ENCODE measurements around the gene NME7. TPM values are rescaled to one million over a fixed set of nuclear protein-coding genes. Genes with fewer than 3 reads are reported as not detected.
"Not testable (repeated sequence)": the region's sequence is repeated elsewhere in the genome, so short reads cannot be mapped to it uniquely, and the experiment has no call there.

NME7 gene, protein sequence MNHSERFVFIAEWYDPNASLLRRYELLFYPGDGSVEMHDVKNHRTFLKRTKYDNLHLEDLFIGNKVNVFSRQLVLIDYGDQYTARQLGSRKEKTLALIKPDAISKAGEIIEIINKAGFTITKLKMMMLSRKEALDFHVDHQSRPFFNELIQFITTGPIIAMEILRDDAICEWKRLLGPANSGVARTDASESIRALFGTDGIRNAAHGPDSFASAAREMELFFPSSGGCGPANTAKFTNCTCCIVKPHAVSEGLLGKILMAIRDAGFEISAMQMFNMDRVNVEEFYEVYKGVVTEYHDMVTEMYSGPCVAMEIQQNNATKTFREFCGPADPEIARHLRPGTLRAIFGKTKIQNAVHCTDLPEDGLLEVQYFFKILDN
- 36.8 TPM for polyA plus RNA-seq (2013, experiment 1 of 2; ENCODE audit: insufficient read length)
- polyA plus RNA-seq (2013, experiment 2 of 2; ENCODE audit: insufficient read length): 36.1 TPM

DNA sequence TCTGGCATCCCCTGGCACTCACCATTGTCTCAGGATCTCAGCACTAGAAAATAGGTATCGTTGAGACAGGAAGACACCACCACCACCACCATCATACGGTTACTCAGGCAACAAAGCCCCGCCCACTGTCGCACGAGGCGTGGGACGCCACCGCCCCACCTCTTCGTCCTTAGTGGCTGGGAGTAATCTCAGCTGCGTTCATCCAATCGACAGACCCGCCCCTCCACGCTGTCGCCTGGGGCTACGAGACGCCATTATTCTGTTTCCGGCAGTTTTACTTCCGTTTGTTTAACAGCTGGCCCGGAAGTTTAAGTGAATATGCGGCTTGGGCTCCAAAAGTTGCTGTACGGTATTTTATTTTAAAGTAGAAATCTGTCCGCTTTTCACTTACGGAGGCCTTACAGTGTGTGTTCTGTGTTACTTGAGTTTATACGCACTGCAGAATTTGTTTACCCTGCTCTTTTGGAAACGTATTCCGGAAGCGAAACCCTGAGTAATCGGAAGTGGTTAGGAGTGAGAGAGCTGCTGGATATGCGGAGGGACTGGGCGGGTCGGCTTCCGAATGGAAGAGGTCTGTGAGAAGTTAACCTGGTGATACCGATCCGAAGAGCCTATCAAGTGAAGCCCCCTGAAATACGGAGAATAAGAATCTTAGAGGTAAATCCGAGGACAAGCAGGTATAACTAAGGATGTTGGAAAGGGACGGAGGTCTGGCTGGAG is at the start of gene NME7, which contains the start of gene BLZF1:
NME7 (minus strand) TSS at position 112 of the 720 bp plus-strand sequence; CDS start at position 25, 87 bp downstream.
BLZF1 (plus strand) TSS at position 510 of the 720 bp plus-strand sequence. CDS start 1,328 bp downstream, outside the sequence.
- DNase-seq: peak; percentile 96

DNA sequence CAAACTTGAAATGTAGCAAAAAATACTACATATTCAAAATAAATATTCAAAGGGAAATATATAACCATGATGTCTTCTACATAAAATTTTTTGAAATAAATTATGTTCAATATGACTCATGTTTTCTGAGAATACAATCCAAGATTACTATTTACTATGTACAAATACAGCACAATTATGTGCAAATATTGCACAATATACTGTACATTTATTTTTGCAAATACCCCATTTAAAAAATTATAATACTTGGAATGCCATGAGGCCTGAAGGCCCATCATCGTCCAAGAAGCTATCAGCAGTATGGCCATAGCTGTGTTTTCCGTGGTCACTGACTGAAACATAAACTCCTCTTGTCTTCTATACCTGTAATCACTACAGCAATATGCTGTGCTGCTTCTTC is 47.4 kb upstream of the NME7 start:
- DNase-seq: no peak

DNA sequence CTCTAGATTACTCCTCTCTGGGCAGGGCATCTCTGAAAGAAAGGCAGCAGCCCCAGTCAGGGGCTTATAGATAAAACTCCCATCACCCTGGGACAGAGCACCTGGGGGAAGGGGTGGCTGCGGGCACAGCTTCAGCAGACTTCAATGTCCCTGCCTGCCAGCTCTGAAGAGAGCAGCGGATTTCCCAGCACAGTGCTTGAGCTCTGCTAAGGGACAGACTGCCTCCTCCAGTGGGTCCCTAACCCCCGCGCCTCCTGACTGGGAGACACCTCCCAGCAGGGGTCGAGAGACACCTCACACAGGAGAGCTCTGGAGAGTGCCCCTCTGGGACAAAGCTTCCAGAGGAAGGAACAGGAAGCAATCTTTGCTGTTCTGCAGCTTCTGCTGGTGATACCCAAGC is 40.7 kb upstream of the NME7 start:
- not testable (repeated sequence) for DNase-seq

DNA sequence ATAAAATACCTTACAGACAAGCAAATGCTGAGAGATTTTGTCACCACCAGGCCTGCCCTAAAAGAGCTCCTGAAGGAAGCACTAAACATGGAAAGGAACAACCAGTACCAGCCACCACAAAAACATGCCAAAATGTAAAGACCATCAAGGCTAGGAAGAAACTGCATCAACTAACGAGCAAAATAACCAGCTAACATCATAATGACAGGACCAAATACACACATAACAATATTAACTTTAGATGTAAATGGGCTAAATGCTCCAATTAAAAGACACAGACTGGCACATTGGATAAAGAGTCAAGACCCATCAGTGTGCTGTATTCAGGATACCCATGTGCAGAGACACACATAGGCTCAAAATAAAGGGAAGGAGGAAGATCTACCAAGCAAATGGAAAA is 35.0 kb upstream of the NME7 start:
- not testable (repeated sequence) for DNase-seq

DNA sequence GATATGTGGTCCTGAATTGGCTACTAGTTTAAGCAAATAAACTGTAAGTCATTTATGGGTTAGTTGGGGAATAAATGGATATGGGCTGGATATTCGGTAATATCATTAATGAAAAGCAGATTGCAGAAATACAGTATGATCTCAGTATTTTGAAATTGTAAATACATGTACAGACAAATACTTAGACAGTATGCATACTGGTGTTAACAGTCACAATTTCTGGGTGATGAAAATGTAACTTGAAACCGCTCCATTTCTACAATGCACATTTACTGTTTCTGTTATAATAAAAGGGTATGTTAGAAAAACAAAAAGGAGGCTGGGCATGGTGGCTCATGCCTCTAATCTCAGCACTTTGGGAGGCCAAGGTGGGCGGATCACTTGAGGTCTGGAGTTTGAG is 28.4 kb upstream of the NME7 start:
- peak; percentile 32 for DNase-seq

DNA sequence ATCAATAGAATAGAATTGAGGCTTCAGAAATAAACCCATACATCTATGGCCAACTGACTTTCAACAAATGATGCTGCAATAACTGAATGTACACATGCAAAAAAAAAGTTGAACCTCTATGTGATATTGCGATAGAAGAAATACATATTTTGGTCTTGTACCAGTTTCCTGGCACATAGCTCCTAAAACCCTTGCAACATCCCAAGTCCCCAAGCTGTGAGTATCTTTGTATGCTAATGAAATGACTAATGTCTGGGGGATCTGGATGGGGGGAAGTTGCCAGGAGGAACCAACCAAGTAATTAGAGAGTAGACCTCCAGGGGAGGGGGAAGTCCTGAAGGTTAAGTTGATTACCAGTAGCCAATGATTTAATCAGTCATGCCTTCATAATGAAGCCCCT is 24.8 kb upstream of the NME7 start:
- peak; percentile 7 for DNase-seq

DNA sequence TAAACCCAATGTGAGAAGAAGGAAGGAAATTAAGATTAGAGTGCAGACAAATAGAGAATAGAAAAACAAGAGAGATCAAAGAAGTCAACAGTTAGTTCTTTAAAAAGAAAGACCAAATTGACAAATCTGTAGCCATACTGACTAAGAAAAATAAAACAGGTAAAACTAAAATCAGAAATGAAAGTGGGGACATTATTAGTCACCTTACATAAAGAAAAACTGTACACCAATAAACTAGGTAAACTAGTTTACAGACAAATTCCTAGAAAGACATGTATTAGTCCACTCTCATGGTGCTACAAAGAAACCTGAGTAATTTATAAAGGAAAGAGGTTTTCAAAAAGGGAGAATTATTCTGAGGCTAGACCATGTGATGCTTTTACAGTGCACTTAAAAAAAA is 22.7 kb upstream of the NME7 start:
- no peak for DNase-seq

DNA sequence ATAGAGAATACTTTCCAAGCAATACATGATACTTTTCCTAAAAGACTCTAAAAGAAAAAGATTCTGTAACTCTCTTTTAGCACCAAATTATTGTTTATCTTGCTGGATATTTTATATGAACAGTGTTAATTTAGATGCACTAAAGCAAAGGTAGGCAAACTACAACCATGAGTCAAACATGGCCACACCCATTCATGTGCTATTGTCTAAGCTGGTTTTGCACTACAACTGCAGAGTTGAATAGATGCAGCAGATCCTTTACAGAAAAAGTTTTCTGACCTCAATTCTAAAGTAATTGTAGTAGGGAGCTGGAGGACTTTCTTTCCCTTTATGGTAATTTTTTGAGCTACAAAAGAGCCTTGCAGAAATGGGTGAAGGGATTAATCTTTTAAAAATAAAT is 19.8 kb upstream of the NME7 start:
- no peak for DNase-seq

DNA sequence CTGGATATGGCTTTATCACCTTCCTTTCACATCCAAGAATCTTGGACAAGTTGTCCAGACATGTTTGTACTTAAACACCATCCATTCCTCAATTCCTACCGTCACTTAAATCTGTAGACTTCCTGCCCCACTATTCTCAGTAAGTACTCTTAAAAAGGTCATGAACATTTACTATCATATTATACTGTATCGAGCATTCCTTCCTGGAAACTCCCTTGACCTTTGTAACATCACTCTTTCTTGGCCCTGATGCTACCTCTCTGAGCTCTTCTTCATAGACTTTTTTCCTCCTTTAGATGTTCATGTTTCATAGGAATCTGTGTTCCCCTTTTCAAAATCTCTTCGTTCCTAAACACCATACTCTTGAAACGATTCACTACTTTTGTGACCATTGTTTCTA is 15.9 kb upstream of the NME7 start:
- DNase-seq: no peak

DNA sequence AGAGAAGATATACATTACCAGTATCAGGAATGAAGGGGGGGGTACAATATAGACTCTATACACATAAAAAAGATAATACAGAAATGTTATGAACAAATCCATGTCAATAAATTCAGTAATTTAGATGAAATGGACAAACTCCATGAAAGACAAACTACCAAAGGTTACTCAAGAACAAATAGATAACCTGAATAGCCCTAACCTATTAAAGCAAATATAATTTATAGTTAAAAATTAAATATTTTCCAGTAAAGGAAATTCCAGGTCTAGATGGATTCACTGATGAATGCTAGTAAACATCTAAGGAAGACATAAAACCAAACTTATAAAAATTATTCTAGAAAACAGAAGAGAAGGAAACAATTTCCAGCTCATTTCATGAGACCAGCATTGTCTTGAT is 13.6 kb upstream of the NME7 start:
- DNase-seq: no peak

DNA sequence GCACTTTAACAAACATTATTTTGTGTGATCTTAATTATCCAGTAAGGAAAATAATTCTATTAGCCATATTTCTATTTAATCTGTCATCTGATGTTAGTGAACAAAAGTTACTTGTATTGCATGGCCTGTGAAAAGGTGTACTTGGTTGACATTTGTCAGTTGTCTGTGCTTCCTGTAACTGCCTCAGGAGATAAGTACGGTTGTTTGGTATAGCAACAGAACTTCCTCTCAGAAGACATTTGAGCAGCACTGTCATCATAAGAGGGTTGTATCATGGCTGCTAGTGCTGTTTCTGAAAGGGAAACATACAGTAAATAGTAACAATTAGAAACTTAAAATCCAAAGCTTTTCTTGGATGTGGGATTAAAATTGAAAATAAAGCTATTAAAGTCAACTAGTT is 3.8 kb upstream of the NME7 start:
- no peak for DNase-seq

DNA sequence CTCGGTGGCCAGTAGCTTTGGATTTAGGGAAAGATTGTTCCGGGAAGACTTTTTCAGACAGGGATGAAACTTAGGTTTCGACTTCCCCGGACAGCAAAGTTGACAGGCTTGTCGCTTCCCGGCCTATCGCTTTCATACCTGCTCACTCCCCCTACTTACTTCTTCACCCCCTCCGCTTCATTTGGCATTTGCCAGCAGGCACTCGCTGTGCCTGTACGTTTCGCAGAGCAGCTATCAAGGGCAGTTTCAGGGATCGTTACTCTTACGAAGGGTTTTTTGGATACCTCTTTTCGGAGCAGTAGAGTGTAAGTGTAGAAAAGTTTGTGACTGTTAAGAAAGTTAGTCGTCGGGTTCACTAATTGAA is 791 bp upstream of the NME7 start:
- no peak for DNase-seq

DNA sequence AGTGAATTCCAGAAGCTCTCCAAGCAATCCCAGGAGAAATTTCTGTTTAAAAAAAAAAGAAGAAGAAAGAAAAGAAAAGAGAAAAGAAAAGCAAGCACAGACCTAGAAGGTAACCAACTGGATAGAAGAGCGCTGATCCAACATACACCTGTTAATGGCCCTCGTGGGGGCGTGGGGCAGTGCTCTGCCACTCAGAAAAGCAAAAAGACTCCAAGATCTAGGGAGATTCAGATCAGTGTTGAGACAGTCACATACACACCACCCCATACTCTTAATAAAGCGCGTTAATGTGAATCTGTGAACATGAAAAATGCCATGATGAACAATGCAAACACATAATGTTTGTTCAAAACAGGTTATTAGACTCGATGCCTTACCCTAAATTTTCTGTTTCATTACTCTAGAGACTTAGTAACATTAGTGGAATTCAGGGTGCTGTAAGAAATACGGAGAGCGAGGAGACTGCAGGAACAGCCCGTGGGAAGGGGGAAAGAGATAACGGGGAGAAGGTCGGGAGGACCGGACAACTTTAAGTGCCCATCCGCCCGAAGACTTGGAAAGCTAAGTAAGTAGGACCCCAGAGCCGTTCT is 406 bp downstream of the NME7 start:
- no peak for DNase-seq

DNA sequence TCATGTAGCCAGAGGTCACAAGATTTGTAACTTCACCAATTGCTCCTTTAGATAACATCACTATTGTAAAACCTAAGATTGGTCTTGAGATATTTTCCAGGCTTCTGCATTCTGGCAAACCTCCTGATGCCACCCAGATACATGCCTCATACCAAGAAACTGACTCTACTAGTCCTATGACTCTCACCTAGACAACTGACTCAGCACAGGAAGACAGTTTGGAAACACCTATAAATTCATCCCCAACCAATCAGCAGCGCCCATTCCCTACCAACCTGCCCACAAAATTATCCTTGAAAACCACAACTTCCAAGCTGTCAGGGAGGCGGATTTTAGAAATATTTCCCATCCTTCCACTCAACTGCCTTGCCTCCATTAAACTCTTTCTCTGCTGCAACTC is 2.6 kb downstream of the NME7 start:
- no peak for DNase-seq

DNA sequence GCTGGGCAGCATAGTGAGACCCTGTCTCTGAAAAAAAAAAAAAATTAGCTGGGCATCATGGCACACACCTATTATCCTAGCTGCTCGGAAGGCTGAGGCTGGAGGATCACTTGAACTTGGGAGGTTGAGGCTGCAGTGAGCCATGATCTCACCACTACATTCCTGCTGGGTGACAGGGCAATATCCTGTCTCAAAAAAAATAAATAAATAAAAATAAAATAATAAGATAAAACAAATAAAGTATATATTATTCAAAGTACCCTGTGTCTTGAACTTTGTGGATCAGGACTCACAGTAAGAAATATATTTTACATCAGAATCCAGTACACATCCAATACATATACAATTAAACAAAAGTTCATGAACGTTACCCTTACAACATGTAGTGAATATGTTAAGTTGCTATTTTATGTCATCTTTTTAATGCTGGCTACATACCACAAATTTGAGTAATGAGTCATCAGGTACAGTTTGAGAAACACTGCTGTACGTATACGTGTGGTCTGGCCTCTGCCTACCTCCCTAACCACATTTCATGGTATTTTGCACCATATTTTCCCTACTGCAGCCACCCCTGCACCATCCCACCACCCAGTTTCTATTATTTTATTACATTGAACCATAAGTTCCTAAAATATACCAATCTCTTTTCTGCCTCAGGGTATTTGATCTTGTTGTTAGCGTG is 4.4 kb downstream of the NME7 start:
- DNase-seq: peak; percentile 93

DNA sequence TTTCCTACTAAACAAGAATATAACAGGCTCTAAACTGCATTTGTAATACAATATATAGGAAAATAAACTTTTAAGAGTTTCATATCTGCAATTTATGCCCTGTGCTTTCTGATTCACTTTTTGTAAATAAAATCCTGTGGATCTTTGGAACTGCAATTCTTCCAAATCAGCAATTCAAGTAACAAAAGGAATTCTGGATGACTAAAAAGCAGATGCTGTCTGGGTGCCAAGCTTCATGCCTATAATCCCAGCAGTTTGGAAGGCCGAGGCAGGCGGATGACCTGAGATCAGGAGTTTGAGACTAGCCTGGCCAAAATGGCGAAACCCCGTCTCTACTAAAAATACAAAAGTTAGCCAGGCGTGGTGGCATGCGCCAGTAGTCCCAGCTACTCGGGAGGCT is 6.3 kb downstream of the NME7 start:
- peak; percentile 49 for DNase-seq

DNA sequence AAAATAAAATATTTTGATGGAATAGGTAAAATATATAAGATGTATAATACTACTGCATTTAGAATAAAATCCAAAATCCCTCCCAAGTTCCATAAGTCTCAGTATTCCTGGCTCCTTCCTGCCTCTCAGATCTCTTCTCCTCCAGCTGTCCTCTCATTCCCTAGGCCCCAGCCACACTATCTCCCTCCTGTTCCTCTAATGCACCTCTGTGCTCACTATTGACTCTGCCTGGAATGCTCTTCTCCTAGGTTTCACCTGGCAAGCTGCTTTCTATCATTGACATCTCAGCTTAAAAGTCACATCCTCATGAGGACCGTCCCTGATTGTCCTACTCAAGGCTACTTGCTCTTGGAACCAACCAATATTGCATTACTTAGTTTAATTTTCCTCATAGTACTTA is 7.2 kb downstream of the NME7 start:
- DNase-seq: no peak

DNA sequence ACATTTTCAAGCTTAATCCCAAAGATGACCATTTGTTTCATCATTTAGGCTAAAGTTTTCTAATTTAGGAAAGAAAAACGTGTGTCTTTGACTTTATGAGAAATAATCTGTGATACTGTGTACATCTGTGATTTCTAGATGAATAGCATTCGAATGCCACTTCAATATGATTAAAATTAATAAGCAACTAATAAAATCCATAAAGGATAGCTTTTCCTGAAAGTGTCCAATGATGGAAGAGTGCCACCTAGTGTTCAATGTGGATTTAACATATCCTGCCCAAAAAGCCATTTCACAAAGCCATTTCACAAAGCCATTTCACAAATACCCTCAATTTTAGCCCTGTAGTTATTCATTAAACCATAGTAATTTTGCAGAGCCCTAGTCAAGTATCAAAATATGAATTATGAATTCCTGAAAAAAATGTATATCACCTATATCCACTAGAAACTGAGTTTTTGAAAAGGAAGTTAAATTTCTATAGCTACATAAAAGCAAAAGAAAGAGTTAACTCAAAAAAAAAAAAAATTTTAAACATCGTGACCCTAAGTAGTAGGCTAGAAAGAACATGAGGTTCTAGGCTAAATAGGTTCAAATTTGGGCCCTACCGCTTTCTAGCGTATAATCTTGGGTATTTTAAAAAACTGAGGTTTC is 19.1 kb downstream of the NME7 start:
- peak; percentile 49 for DNase-seq

DNA sequence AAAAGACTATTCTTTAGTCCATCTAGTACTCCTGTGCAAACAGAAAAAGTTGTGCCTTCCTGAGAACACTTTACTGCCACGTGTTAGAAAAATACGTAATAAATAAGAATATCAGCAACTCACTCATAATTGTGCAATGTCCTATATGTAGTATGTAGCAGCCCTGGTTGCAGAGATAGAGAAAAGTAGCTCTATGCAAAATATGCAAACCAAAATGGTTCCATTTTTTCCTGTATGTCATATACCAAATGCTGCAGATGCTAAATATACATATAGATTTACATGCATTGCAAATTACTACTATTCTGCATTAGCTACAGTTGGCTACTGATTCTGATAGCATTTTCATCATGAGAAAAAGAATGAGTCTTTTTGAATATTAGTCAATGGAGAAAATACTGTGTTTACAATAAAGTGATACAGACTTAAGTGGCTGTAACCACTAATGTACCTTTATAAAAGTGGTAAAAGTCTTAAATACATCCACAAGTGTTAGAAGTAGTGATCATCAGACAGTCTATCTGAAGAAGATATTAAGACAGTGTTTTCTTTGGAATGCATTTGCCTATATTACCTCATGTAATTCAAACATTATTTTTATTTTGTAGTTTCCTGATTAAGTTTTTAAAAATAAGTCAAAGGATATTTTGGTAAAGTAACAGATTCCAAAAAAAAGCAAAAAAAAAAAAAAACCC is 19.8 kb downstream of the NME7 start:
- no peak for DNase-seq

DNA sequence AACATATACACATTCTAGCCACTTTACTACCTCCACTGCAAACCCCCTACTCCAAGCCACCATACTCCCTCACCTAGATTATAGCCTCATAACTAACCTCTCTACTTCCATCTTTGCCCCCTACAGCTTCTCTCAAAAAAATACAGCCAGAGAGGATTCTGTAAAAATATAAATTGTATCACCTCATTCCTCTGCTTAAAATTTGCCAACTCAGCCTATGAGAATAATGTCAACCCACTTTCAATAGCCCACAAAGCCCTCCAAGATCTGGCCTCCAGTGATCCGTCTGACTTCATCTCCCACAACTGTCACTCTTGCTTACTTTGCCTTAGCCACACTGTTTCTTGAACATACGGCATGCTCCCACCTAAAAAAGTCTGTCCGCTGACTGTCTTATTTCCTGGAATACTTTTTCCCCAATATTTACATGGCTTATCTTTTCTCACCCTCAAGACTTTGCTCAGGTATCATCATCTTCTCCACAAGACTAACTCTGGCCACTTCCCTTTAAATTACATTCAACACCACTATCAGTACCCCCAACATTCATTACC is 21.5 kb downstream of the NME7 start:
- no peak for DNase-seq

DNA sequence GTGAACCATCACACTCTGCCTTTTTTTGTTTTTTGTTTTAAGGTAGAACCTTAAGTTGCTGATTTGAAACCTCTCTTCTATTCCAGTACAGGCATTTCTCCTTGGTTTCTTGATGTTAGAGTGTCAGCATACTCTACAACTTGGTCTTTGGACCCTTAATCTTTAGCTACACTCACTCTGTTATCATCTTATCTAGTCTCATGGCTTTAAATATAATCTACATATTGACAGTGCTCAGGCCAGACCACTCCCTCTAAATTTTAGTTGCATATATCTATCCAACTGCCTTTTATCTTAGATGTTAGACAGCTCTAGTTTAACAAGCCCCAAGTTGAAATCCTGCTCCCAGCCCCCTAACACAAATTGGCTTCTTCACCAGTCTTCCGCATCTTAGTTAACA is 22.1 kb downstream of the NME7 start:
- DNase-seq: no peak

Data from fibroblast of skin of abdomen (primary cell).